Muscle layer of colon (tissue), 2 donors: ENCODE results near the gene STEAP3.

Experiments
- H3K27ac ChIP-seq: one replicate; pipeline ENCODE4 v1.7.0; 2013; ENCODE audit warnings: low read depth, mild to moderate bottlenecking, low read length, moderate library complexity
- H3K27me3 ChIP-seq, 2 donors: one replicate each; pipeline ENCODE4 v1.7.0; 2013; ENCODE audit warnings: low read length in 2 of 2, mild to moderate bottlenecking in 2 of 2; ENCODE audit not compliant: insufficient read depth in 2 of 2, control insufficient read depth in 1 of 2
- H3K36me3 ChIP-seq: one replicate; pipeline ENCODE4 v1.7.0; 2013; ENCODE audit warnings: mild to moderate bottlenecking, low read length; ENCODE audit not compliant: insufficient read depth
- H3K4me1 ChIP-seq: one replicate; pipeline ENCODE4 v1.7.0; 2013; ENCODE audit warnings: mild to moderate bottlenecking, low read length; ENCODE audit not compliant: insufficient read depth
- H3K4me3 ChIP-seq, 2 donors: one replicate each; pipeline ENCODE4 v1.7.0; 2013; ENCODE audit warnings: low read length in 2 of 2, low read depth in 1 of 2, mild to moderate bottlenecking in 1 of 2, moderate library complexity in 1 of 2
- H3K9ac ChIP-seq: one replicate; pipeline ENCODE4 v1.7.0; 2013; ENCODE audit warnings: low read length
- H3K9me3 ChIP-seq: one replicate; pipeline ENCODE4 v1.7.0; 2013; ENCODE audit warnings: mild to moderate bottlenecking, low read length
- donor health status: abdominal sarcoma.
- donor health status: Adenocarcinoma of cecum.

The STEAP3 gene, protein sequence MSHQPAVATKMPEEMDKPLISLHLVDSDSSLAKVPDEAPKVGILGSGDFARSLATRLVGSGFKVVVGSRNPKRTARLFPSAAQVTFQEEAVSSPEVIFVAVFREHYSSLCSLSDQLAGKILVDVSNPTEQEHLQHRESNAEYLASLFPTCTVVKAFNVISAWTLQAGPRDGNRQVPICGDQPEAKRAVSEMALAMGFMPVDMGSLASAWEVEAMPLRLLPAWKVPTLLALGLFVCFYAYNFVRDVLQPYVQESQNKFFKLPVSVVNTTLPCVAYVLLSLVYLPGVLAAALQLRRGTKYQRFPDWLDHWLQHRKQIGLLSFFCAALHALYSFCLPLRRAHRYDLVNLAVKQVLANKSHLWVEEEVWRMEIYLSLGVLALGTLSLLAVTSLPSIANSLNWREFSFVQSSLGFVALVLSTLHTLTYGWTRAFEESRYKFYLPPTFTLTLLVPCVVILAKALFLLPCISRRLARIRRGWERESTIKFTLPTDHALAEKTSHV

DNA sequence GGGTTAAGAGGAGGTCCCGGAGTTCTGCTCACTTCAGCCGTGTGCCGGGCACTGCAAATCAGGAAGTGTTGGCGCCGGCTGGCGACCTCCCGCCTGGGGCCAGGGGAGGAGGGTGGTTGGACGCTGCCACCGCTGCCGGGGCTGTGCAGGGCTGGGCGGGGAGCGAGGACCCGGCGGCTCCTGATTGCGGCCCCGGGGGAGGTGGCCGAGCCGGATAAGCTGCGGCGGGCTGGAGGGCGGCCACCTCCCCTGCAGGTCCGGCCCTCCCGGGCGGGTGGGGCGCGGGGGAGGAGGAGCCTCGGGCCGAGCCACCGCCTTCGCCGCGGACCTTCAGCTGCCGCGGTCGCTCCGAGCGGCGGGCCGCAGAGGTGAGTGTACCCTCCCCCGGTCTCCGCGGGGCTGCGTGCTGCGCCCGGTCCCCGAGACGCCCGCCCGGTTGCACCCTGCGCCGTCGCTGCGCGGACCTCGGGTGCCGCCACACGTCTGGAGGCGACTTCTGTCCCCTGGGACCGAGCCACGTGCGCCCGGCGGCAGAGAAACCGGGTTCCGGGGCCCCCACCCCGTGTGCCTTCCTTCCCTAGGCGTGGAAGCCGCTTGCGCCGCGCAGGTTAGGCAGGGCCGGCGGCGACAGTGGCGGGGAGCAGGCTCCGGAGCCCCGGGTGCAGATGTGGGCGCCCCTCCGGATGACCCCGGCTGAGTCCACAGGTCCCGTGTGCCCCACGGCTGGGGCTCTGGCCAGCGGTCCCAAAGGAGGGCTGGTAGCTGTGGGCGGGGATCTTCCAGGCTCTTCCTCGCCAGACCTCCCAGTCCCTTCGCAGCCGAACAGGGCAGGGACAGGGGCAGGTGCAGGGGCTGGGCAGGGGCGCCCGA, at the start of gene STEAP3:
STEAP3 (plus strand) TSS at position 314 of the 870 bp plus-strand sequence. CDS start 7,179 bp downstream, outside the sequence.
- H3K4me1 ChIP-seq: peaks cover 7% of the 10 kb centered on the region
- H3K4me3 ChIP-seq: peak within 1 kb of the TSS; percentile 60 to 71
- H3K9me3 ChIP-seq: no peaks in the 10 kb centered on the region
- peaks cover 0 to 20% of the 10 kb centered on the region in 2 donors for H3K27me3 ChIP-seq
- no peak within 1 kb of the TSS for H3K27ac ChIP-seq
- no peak within 1 kb of the TSS for H3K9ac ChIP-seq
- H3K36me3 ChIP-seq: no peaks in the 10 kb centered on the region

DNA sequence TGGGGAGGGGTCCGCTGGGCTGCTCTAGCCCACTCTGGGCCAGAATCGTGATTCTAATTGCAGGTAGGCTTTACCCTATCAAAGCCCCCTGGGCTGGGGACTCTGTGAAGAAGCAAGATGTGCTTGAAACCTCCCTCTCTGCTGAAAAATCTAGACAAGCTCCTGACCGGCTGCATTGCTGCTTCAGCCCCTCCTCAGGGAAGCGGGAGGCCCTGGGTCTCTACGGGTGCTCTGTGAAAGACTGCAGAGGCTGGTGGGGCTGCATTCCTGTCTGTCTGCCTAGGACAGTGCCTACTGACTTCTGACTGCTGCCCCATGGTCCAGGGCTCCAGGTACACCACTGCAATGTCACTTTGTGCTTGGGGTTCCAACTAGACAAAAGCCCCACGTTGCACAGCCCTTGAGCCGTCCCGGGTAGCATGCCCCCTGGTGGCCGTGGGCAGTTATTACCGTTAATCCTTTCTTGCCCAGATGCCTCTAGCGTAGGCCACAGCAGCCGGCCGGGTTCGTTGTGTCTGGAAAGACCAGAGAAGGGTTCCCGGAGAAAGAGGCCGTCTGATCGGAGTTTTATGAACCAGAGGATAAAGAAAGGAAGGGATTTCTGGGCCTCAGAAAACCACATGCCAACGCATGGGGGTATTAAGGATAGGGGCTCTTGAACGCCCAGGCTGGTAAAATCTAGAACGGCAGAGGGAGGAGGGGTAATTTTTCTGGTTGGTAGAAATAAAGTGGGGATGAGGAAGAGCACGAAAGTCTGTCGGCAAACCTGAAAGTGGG, 49.2 kb upstream of the STEAP3 start:
- no peaks in the 10 kb centered on the region for H3K36me3 ChIP-seq
- H3K27me3 ChIP-seq: no peaks in the 10 kb centered on the region
- no peak overlapping the region for H3K4me3 ChIP-seq
- no peaks in the 10 kb centered on the region for H3K4me1 ChIP-seq
- H3K9me3 ChIP-seq: no peaks in the 10 kb centered on the region
- H3K9ac ChIP-seq: no peak overlapping the region
- no peak overlapping the region for H3K27ac ChIP-seq

DNA sequence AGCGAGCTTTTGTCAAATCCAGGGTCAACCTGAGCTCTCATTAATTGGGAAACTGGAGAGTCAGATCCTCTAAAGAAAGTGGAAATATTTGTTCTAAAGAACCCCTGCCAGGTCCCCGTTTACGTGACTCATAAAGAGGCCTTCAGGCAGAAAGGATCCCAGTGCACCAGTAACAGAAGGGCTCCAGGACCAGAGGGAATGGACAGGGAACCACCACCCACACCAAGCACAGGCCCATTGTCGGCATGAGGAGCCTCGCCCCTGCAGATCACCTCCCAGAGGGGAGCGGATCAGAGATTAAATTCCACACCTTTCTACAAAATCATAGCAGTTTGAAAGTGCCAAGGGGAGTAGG, 48.7 kb upstream of the STEAP3 start:
- Histone ChIP-seq H3K9ac (no peak overlapping the region), H3K4me1 (no peaks in the 10 kb centered on the region), H3K27ac (no peak overlapping the region), H3K9me3 (no peaks in the 10 kb centered on the region), H3K4me3 (no peak overlapping the region), H3K27me3 (no peaks in the 10 kb centered on the region), H3K36me3 (no peaks in the 10 kb centered on the region)

DNA sequence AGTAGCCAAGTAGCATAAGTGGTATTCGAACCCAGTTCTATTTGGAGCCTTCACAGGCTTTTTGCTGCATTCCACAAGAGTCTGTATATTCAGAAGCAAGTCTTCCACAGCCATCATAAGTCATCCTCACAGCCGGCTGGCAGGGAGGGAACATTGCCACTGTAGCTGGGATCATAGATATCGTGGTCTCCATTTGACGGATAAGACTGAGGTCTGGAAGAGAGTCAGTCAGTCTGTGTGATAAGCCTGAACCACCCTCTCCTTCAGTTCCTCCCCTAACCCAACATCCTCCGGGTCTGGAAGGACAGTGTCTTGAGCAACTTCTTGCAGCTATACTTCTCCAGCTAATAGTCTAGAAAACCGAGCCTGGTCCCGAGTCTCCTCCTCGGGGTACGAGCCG, 48.1 kb upstream of the STEAP3 start:
- H3K9me3 ChIP-seq: no peaks in the 10 kb centered on the region
- H3K9ac ChIP-seq: no peak overlapping the region
- no peak overlapping the region for H3K27ac ChIP-seq
- no peaks in the 10 kb centered on the region for H3K4me1 ChIP-seq
- no peaks in the 10 kb centered on the region for H3K27me3 ChIP-seq
- H3K4me3 ChIP-seq: no peak overlapping the region
- H3K36me3 ChIP-seq: no peaks in the 10 kb centered on the region

DNA sequence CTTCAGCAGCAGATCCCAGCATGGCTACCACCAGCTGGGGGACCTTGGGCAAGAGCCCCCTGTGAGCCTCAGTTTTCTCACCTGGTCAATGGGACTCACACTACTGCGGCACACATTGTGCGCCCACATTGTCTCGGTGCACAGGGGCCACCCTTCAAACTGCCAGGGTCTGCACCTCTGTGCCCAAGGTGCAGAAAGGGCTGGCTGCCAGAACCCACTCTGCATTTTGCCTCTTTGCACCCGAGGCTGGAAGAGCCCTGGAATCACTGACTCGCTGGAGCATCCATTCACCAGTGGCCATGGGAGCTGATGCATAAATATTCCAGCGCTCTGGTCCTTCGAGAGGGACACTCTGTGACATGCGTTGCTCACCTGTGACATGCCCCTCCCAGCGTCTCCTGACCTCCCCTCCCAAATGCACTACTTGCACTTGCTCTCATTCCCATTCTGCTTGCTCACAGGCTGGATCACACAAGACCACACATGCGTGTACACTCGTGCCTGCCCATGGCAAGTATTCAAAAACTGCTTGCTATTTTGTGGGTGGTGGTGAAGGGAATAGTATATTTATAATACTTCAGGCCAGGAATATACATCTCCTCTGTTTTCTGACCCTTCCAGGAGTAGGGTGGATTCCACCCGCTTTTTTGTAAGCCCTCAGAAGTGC, 46.3 kb upstream of the STEAP3 start:
- Histone ChIP-seq H3K4me1 (no peaks in the 10 kb centered on the region), H3K9ac (no peak overlapping the region), H3K27ac (no peak overlapping the region), H3K36me3 (no peaks in the 10 kb centered on the region), H3K4me3 (no peak overlapping the region), H3K27me3 (no peaks in the 10 kb centered on the region), H3K9me3 (no peaks in the 10 kb centered on the region)

DNA sequence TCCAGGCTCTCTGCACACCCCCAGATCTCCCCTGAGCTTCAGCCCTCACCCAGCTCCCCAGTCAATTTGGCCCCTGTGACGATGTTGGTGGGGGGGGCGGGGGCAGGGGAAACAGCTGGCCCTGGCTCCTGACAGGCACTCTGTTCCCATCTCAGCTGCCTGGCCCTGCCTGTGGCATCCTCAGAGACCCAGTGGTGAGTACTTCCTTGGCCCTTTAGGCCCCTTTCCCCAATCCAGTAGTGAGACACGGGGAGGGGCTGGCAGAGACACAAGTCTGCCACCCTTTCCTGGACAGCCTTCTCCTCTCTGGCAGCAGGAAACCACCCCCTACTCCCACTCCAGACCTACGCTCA, 45.8 kb upstream of the STEAP3 start:
- H3K36me3 ChIP-seq: no peaks in the 10 kb centered on the region
- H3K27me3 ChIP-seq: no peaks in the 10 kb centered on the region

DNA sequence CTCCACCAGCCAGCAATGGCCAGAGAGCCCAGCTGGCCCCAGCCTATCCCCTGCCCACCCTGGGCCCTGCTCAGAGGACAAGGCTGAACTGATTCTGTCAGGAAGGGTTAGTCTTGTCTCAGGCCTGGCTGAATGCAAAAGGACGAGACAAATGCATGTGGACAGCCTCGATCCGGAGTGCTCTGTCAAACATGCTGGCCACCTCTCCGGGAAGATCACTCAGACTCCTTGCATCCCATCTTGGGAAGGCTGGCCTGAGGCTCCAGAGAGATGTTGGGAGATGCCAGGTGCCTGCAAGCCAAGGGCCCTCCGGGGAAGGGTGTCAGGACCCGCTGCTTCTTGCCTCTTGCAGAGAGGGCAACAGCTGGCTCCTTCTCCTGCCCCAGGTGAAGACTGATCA, 44.9 kb upstream of the STEAP3 start:
- no peak overlapping the region for H3K4me3 ChIP-seq
- H3K4me1 ChIP-seq: no peaks in the 10 kb centered on the region
- no peak overlapping the region for H3K9ac ChIP-seq
- H3K27ac ChIP-seq: no peak overlapping the region
- H3K9me3 ChIP-seq: no peaks in the 10 kb centered on the region
- no peaks in the 10 kb centered on the region for H3K36me3 ChIP-seq
- H3K27me3 ChIP-seq: no peaks in the 10 kb centered on the region

More for the DNA sequence above, 45.8 kb upstream of the STEAP3 start:
- H3K4me1 ChIP-seq: no peaks in the 10 kb centered on the region
- H3K27ac ChIP-seq: no peak overlapping the region
- no peak overlapping the region for H3K4me3 ChIP-seq
- H3K9ac ChIP-seq: no peak overlapping the region
- no peaks in the 10 kb centered on the region for H3K9me3 ChIP-seq

DNA sequence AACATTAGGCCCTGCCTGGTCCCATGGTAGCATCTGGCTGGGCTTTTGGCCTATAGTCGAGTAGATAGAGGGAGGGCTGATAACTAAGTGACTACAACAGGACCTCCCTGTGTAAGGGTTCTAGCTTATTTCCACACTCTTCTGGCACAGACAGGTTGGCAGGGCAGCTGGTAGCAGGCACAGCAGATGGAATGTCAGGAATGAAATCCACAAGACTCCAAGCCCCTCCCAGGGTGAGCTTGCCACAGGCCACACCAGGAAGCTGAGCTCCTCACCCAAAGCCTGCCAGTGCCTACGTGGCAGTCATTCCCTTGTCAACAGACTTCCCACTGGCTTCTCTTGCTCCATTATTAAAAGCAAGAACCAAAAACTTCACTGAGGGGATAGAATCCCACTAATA, 44.4 kb upstream of the STEAP3 start:
- H3K9ac ChIP-seq: no peak overlapping the region
- H3K27me3 ChIP-seq: no peaks in the 10 kb centered on the region
- H3K9me3 ChIP-seq: no peaks in the 10 kb centered on the region
- no peaks in the 10 kb centered on the region for H3K36me3 ChIP-seq
- H3K4me1 ChIP-seq: no peaks in the 10 kb centered on the region
- H3K4me3 ChIP-seq: no peak overlapping the region
- no peak overlapping the region for H3K27ac ChIP-seq

DNA sequence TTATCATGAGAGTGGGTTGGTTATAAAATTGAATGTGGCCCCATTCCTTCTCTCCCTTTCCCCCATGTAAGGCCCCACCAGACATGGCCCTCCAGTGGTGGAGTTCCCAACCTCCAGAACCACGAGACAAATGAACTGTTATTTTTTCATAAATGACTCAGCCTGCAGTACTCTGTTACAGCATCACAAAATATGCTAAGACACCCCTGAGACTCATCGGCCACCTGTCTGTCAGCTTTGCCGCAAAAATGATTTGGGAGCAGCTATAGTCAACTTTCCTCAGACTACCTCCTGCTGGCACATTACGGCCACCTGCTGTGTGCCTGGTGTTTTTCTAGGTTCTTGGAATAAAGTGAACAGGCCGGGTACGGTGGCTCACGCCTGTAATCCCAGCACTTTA, 43.6 kb upstream of the STEAP3 start:
- H3K27ac ChIP-seq: no peak overlapping the region
- H3K4me1 ChIP-seq: no peaks in the 10 kb centered on the region
- H3K9ac ChIP-seq: no peak overlapping the region
- no peaks in the 10 kb centered on the region for H3K27me3 ChIP-seq
- H3K9me3 ChIP-seq: no peaks in the 10 kb centered on the region
- no peak overlapping the region for H3K4me3 ChIP-seq
- H3K36me3 ChIP-seq: no peaks in the 10 kb centered on the region

DNA sequence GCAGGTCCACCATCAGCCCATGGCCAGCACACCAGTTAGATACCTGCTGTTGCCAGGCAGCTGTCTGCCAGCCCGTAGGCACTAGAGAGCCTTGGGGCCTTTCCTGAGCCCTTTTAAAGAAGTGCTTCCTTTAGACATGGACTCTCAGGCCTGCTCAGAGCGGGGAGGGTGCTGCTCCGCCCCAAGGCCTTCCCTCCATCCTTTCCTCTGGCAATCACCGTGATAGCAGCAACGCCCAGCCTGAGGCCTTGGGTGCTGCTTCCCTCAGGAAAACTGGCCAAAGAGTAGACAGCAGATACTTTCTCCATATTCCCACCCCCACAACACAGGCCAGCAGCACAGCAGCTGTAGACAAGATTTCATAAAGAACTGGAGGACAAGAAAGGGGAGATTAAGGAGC, 42.7 kb upstream of the STEAP3 start:
- H3K4me1 ChIP-seq: no peaks in the 10 kb centered on the region
- H3K36me3 ChIP-seq: no peaks in the 10 kb centered on the region
- H3K4me3 ChIP-seq: no peak overlapping the region
- H3K27ac ChIP-seq: no peak overlapping the region
- H3K27me3 ChIP-seq: no peaks in the 10 kb centered on the region
- no peaks in the 10 kb centered on the region for H3K9me3 ChIP-seq
- no peak overlapping the region for H3K9ac ChIP-seq

DNA sequence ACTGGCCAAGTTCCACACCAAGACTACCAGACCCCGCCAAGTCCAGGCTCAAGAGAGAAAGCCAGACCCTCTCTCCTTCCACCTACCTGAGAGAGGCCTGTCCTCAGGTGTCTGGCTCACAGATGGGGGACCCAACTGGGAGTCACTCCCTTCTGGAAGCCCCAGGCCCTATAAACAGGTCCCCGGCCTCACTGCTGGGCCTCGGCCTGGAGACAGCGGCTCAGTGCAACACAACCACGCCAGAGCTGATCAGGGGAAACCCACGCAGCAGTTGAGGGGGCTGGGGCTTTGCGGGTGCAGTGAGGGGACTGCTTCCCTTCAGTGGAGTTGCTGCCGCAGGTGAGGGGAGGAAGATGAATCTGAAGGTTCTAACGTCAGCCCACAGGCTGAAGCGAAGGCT, 42.2 kb upstream of the STEAP3 start:
- no peaks in the 10 kb centered on the region for H3K27me3 ChIP-seq
- H3K27ac ChIP-seq: no peak overlapping the region
- H3K9ac ChIP-seq: no peak overlapping the region
- H3K4me3 ChIP-seq: no peak overlapping the region
- H3K9me3 ChIP-seq: no peaks in the 10 kb centered on the region
- H3K4me1 ChIP-seq: no peaks in the 10 kb centered on the region
- no peaks in the 10 kb centered on the region for H3K36me3 ChIP-seq
